ENCODE measurements around the gene RERE. TPM values are rescaled to one million over a fixed set of nuclear protein-coding genes. Genes with fewer than 3 reads are reported as not detected.

The RERE gene
- total and polyA plus RNA-seq, 2 experiments from 2014 or later: 148 to 170 TPM

- no peak for TF ChIP-seq REST (IDR thresholded peaks at IDR 0.05; ENCODE audit: unreplicated experiment)
- no peak for TF ChIP-seq STAT1 (IDR thresholded peaks at IDR 0.05; ENCODE audit: unreplicated experiment)
- TF ChIP-seq JUNB (IDR thresholded peaks at IDR 0.05; ENCODE audit: unreplicated experiment): no peak
- no peak for TF ChIP-seq ZNF114 (CRISPR knock-in tag; IDR thresholded peaks at IDR 0.05)
- TF ChIP-seq CREB1 (CRISPR knock-in tag; IDR thresholded peaks at IDR 0.05; ENCODE audit: low read depth): no peak
- no peak for TF ChIP-seq POLR2AphosphoS5 (IDR thresholded peaks at IDR 0.05; ENCODE audit: low read depth)
- TF ChIP-seq, protein P1, sequence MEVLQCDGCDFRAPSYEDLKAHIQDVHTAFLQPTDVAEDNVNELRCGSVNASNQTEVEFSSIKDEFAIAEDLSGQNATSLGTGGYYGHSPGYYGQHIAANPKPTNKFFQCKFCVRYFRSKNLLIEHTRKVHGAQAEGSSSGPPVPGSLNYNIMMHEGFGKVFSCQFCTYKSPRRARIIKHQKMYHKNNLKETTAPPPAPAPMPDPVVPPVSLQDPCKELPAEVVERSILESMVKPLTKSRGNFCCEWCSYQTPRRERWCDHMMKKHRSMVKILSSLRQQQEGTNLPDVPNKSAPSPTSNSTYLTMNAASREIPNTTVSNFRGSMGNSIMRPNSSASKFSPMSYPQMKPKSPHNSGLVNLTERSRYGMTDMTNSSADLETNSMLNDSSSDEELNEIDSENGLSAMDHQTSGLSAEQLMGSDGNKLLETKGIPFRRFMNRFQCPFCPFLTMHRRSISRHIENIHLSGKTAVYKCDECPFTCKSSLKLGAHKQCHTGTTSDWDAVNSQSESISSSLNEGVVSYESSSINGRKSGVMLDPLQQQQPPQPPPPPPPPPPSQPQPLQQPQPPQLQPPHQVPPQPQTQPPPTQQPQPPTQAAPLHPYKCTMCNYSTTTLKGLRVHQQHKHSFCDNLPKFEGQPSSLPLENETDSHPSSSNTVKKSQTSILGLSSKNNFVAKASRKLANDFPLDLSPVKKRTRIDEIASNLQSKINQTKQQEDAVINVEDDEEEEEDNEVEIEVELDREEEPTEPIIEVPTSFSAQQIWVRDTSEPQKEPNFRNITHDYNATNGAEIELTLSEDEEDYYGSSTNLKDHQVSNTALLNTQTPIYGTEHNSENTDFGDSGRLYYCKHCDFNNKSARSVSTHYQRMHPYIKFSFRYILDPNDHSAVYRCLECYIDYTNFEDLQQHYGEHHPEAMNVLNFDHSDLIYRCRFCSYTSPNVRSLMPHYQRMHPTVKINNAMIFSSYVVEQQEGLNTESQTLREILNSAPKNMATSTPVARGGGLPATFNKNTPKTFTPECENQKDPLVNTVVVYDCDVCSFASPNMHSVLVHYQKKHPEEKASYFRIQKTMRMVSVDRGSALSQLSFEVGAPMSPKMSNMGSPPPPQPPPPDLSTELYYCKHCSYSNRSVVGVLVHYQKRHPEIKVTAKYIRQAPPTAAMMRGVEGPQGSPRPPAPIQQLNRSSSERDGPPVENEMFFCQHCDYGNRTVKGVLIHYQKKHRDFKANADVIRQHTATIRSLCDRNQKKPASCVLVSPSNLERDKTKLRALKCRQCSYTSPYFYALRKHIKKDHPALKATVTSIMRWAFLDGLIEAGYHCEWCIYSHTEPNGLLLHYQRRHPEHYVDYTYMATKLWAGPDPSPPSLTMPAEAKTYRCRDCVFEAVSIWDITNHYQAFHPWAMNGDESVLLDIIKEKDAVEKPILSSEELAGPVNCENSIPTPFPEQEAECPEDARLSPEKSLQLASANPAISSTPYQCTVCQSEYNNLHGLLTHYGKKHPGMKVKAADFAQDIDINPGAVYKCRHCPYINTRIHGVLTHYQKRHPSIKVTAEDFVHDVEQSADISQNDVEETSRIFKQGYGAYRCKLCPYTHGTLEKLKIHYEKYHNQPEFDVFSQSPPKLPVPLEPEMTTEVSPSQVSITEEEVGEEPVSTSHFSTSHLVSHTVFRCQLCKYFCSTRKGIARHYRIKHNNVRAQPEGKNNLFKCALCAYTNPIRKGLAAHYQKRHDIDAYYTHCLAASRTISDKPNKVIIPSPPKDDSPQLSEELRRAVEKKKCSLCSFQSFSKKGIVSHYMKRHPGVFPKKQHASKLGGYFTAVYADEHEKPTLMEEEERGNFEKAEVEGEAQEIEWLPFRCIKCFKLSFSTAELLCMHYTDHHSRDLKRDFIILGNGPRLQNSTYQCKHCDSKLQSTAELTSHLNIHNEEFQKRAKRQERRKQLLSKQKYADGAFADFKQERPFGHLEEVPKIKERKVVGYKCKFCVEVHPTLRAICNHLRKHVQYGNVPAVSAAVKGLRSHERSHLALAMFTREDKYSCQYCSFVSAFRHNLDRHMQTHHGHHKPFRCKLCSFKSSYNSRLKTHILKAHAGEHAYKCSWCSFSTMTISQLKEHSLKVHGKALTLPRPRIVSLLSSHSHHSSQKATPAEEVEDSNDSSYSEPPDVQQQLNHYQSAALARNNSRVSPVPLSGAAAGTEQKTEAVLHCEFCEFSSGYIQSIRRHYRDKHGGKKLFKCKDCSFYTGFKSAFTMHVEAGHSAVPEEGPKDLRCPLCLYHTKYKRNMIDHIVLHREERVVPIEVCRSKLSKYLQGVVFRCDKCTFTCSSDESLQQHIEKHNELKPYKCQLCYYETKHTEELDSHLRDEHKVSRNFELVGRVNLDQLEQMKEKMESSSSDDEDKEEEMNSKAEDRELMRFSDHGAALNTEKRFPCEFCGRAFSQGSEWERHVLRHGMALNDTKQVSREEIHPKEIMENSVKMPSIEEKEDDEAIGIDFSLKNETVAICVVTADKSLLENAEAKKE (CRISPR knock-in tag; IDR thresholded peaks at IDR 0.05): no peak
- no peak for TF ChIP-seq EZH2 (IDR thresholded peaks at IDR 0.05; ENCODE audit: low read depth, unreplicated experiment)
- no peak for TF ChIP-seq ZNF331 (CRISPR knock-in tag; IDR thresholded peaks at IDR 0.05; ENCODE audit: low read depth)
- no peak for TF ChIP-seq EZH2phosphoT487 (IDR thresholded peaks at IDR 0.05; ENCODE audit: unreplicated experiment)
- no peak for TF ChIP-seq NANOG (IDR thresholded peaks at IDR 0.05; ENCODE audit: borderline replicate concordance)
- TF ChIP-seq ETS1 (IDR thresholded peaks at IDR 0.05): no peak
- TF ChIP-seq, protein P2, sequence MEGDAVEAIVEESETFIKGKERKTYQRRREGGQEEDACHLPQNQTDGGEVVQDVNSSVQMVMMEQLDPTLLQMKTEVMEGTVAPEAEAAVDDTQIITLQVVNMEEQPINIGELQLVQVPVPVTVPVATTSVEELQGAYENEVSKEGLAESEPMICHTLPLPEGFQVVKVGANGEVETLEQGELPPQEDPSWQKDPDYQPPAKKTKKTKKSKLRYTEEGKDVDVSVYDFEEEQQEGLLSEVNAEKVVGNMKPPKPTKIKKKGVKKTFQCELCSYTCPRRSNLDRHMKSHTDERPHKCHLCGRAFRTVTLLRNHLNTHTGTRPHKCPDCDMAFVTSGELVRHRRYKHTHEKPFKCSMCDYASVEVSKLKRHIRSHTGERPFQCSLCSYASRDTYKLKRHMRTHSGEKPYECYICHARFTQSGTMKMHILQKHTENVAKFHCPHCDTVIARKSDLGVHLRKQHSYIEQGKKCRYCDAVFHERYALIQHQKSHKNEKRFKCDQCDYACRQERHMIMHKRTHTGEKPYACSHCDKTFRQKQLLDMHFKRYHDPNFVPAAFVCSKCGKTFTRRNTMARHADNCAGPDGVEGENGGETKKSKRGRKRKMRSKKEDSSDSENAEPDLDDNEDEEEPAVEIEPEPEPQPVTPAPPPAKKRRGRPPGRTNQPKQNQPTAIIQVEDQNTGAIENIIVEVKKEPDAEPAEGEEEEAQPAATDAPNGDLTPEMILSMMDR (conservative IDR thresholded peaks at IDR 0.05; ENCODE audit: low read depth in 2 of 2): no peak
- Histone ChIP-seq H3K9me2 (ENCODE audit: insufficient read depth) (peaks cover 4% of the 10 kb centered on the region; the same call in 1 of the 2 replicates), H3K79me2 (replicated peaks; ENCODE audit: insufficient read depth) (peaks cover 42% of the 10 kb centered on the region), H3K4me3 (no peak overlapping the region), H2AFZ (no peak overlapping the region), H3K4me2 (no peak overlapping the region), H4K20me1 (replicated peaks; ENCODE audit: insufficient read depth) (peaks cover 11% of the 10 kb centered on the region; the same call in 1 of the 2 replicates), H3F3A (replicated peaks; ENCODE audit: low read depth) (peaks cover 9% of the 10 kb centered on the region; the same call in 1 of the 2 replicates), H3K27ac (ENCODE audit: low read depth) (no peak overlapping the region), H3K4me1 (ENCODE audit: insufficient read depth) (peaks cover 38% of the 10 kb centered on the region), H3K27me3 (ENCODE audit: insufficient read depth) (no peaks in the 10 kb centered on the region), H3K36me3 (ENCODE audit: insufficient read depth) (no peaks in the 10 kb centered on the region)
- Mint-ChIP-seq H3K4me1 (peaks cover 59% of the 10 kb centered on the region), H3K9me3 (no peaks in the 10 kb centered on the region; the same call in 2 of the 3 replicates), H3K4me3 (no peak overlapping the region), H3K27me3 (ENCODE audit: insufficient read depth, low read depth, poor library complexity) (peaks cover 17% of the 10 kb centered on the region), H3K36me3 (ENCODE audit: low read depth) (no peaks in the 10 kb centered on the region; the same call in 2 of the 3 replicates), H3K27ac (no peak overlapping the region)
- DNase-seq (ENCODE audit: low spot score) (no peak), ATAC-seq (no peak)
Observed at GRCh38 chr1:8427986-8428385, 389.5 kb downstream of the RERE start.
